Endothelial cell of umbilical vein (primary cell): Measurements from ENCODE around the gene PRSS57. TPM values are rescaled to one million over a fixed set of nuclear protein-coding genes. Genes with fewer than 3 reads are reported as not detected.

Source experiments
- BruUV-seq: library from RNA; stranded (reverse); fragments of 400-500 nt; replicated peaks from 2 replicates; lab custom pipeline; 2021; lab: Mats Ljungman, UMichigan
- CTCF ChIA-PET: fragments of 300-600, 350-600 bp; sonication (Branson Sonifier 250); formaldehyde crosslinking; loops from one replicate; lab custom pipeline; 2021; ENCODE audit warnings: antibody characterized with exemption, inconsistent platforms; lab: Charles Lee
- POLR2A ChIA-PET: fragments of 300-600, 350-600 bp; sonication (Branson Sonifier 250); formaldehyde crosslinking; loops from one replicate; lab custom pipeline; 2021; ENCODE audit warnings: antibody characterized with exemption, inconsistent platforms; lab: Charles Lee
- DNase-seq: peaks from one replicate; pipeline ENCODE4 v3.0.0-alpha.2; 2011; ENCODE audit warnings: low read depth, low spot score
- FAIRE-seq: peaks from 2 replicates; lab custom pipeline; 2011; peaks lifted over from hg19 to GRCh38; lab: Jason Lieb, UNC
- H2AFZ ChIP-seq: 2 replicates; pipeline ENCODE4 v1.6.0; 2012; ENCODE audit warnings: low read depth, low read length, control low read depth, inconsistent platforms
- H3K27ac ChIP-seq: 2 replicates; pipeline ENCODE4 v1.5.1; 2011; ENCODE audit warnings: low read depth, mild to moderate bottlenecking, control low read depth, low read length, moderate library complexity; ENCODE audit not compliant: insufficient read depth
- H3K27me3 ChIP-seq, 2 experiments: 2 replicates each; pipeline versions ENCODE4 v1.6.0 to v1.6.1; 2011; ENCODE audit warnings: low read length in 2 of 2, mixed read lengths in 1 of 2; ENCODE audit not compliant: control insufficient read depth in 2 of 2, insufficient read depth in 2 of 2
- H3K36me3 ChIP-seq, 2 experiments: 2 replicates in 1 of 2; 3 replicates in 1 of 2; pipeline ENCODE4 v1.5.1; 2011; ENCODE audit warnings: low read length in 2 of 2, mild to moderate bottlenecking in 1 of 2, moderate library complexity in 1 of 2; ENCODE audit not compliant: control insufficient read depth in 2 of 2, insufficient read depth in 2 of 2; ENCODE audit errors: extremely low read depth in 1 of 2
- H3K4me1 ChIP-seq: 3 replicates; pipeline ENCODE4 v1.5.1; 2011; ENCODE audit warnings: mild to moderate bottlenecking, low read length; ENCODE audit not compliant: control insufficient read depth, insufficient read depth; ENCODE audit errors: extremely low read depth
- H3K4me2 ChIP-seq: 2 replicates; pipeline ENCODE4 v1.6.1; 2011; ENCODE audit warnings: low read length, control low read depth, mixed read lengths; ENCODE audit not compliant: insufficient read depth
- H3K4me3 ChIP-seq, 3 experiments: fragments of 200-600 bp in 1 of 3; sonication (generic), shearing (Covaris generic) in 1 of 3; replicated peaks in 1 of 3; 2 replicates each; pipeline ENCODE4 v1.5.1; 2011 to 2016; ENCODE audit warnings: control low read depth in 3 of 3, low read length in 3 of 3, mild to moderate bottlenecking in 2 of 3, inconsistent platforms in 1 of 3, low read depth in 1 of 3, moderate library complexity in 1 of 3; ENCODE audit not compliant: insufficient read depth in 1 of 3
- H3K79me2 ChIP-seq: 2 replicates; pipeline ENCODE4 v1.6.0; 2012; ENCODE audit warnings: low read length, inconsistent platforms; ENCODE audit not compliant: control insufficient read depth, insufficient read depth
- H3K9ac ChIP-seq: replicated peaks from 2 replicates; pipeline ENCODE3; 2011; ENCODE audit warnings: low read length, control low read depth; ENCODE audit not compliant: insufficient read depth; ENCODE audit errors: extremely low read depth
- H3K9me1 ChIP-seq: replicated peaks from 3 replicates; pipeline ENCODE4 v1.6.0; 2011; ENCODE audit warnings: mild to moderate bottlenecking, low read length; ENCODE audit not compliant: control insufficient read depth, insufficient read depth; ENCODE audit errors: extremely low read depth
- H3K9me3 ChIP-seq: replicated peaks from 2 replicates; pipeline ENCODE4 v1.5.1; 2012; ENCODE audit warnings: low read length, inconsistent platforms; ENCODE audit not compliant: control insufficient read depth, insufficient read depth
- H4K20me1 ChIP-seq: replicated peaks from 2 replicates; pipeline ENCODE3; 2011; ENCODE audit warnings: mild to moderate bottlenecking, low read length; ENCODE audit not compliant: control insufficient read depth, insufficient read depth; ENCODE audit errors: extremely low read depth
- CTCF ChIP-seq, 2 donors: IDR thresholded peaks; 1 replicate in 1 of 2; 2 replicates in 1 of 2; pipeline ENCODE4 v1.5.1; 2011; ENCODE audit warnings: low read length in 2 of 2, mild to moderate bottlenecking in 2 of 2, moderate library complexity in 2 of 2, control low read depth in 1 of 2, inconsistent platforms in 1 of 2, low read depth in 1 of 2; ENCODE audit not compliant: insufficient read depth in 1 of 2; ENCODE audit errors: extremely low read depth in 1 of 2
- EZH2 ChIP-seq: IDR thresholded peaks from 2 replicates; pipeline ENCODE4 v1.6.1; 2012; ENCODE audit warnings: borderline replicate concordance, low read depth, mild to moderate bottlenecking, moderate library complexity, low read length, inconsistent platforms; ENCODE audit not compliant: severe bottlenecking
- FOS ChIP-seq: IDR thresholded peaks from 2 replicates; pipeline ENCODE4 v1.6.1; 2011; ENCODE audit warnings: mild to moderate bottlenecking, low read length, moderate library complexity, borderline replicate concordance; ENCODE audit not compliant: insufficient read depth
- GATA2 ChIP-seq: IDR thresholded peaks from 2 replicates; pipeline ENCODE4 v1.7.0; 2011; ENCODE audit warnings: low read depth, mild to moderate bottlenecking, moderate library complexity, mixed read lengths, low read length; ENCODE audit not compliant: insufficient read length, insufficient read depth
- JUN ChIP-seq: IDR thresholded peaks from 2 replicates; pipeline ENCODE4 v1.6.1; 2011; ENCODE audit warnings: borderline replicate concordance, low read depth; ENCODE audit not compliant: insufficient read length, insufficient read depth
- MAX ChIP-seq: IDR thresholded peaks from 2 replicates; pipeline ENCODE4 v1.6.1; 2011; ENCODE audit not compliant: insufficient read depth, insufficient read length
- MYC ChIP-seq: IDR thresholded peaks from one replicate; pipeline ENCODE4 v1.6.1; 2011; ENCODE audit warnings: mild to moderate bottlenecking, low read depth, low read length
- POLR2A ChIP-seq: IDR thresholded peaks from 2 replicates; pipeline ENCODE4 v1.6.1; 2012; ENCODE audit warnings: low read depth, mild to moderate bottlenecking, control low read depth, low read length
- POLR2AphosphoS5 ChIP-seq: IDR thresholded peaks from 2 replicates; pipeline ENCODE4 v1.6.1; 2012; ENCODE audit warnings: low read depth, mild to moderate bottlenecking, control low read depth, low read length, moderate library complexity; ENCODE audit not compliant: insufficient read depth
- dilution Hi-C: fragments of 300-500 bp; cut with MboI; formaldehyde crosslinking; loops from one replicate; pipeline ENCODE4 v1.15.0; 2019; ENCODE audit warnings: low sequenced_read_pairs; ENCODE audit not compliant: extremely low pct_ligation_motif_present
- intact Hi-C: fragments of 100-400 bp; cut with micrococcal nuclease; formaldehyde crosslinking; loops from one replicate; pipeline ENCODE4 v1.10.0; 2022
- polyA plus RNA-seq, 4 experiments: library from polyadenylated mRNA; depleted of rRNA in 3 of 4; stranded (reverse) in 3 of 4; unstranded in 1 of 4; fragments of >200 nt; gene quantifications; 2 replicates each; pipeline versions ENCODE4 v1.2.1 to v1.2.3, GENCODE V29; 2011 to 2012; ENCODE audit warnings: missing spikeins in 1 of 4
- total RNA-seq: library from RNA; stranded (reverse); gene quantifications from 2 replicates; pipeline ENCODE4 v1.2.3, GENCODE V29; 2021

The PRSS57 gene
- total and polyA plus RNA-seq, 2 donors (not counting 3 experiments of a cell fraction or from before 2014, with no cell fraction given) = not detected

DNA sequence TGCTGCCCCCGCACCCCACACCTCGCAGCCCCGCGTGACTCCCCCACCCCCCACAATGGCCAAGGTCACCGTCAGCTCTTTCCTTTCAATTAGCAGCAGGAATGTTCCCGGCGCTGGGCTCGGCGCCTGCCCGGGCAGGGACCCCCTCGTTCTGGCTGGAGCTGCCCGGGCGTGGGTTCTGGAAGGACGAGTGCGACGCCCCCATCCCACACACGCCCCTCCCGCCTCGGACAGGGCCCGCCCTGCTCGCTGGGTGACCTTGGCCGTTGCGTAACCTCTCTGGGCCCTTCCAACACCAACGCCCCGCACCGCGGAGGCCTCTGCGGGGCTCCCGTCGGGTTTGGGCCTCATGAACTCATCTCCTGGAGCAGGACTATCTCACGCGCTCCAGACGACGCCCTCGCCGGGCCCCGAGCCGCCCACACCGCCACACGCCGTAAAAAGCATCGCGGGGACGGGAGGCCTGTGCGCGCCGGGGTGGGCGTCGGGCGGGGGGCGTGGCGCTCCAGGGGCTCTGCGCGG, 23.8 kb upstream of the PRSS57 start:
- no peaks in the 10 kb centered on the region for H3K79me2 ChIP-seq
- no peaks in the 10 kb centered on the region for H3K36me3 ChIP-seq
- dilution Hi-C loops (no loop called here), intact Hi-C loops (no loop called here)
- H4K20me1 ChIP-seq = no peaks in the 10 kb centered on the region
- CTCF ChIA-PET = interaction anchor here (0.5 to 0.9 kb wide), 2 partner anchors 24 to 38 kb away, joined by 3 to 4 read pairs; no protein-coding TSS in a partner anchor
- no peak overlapping the region for H2AFZ ChIP-seq
- no peaks in the 10 kb centered on the region for H3K9me1 ChIP-seq
- no peak overlapping the region for H3K9ac ChIP-seq
- H3K27ac ChIP-seq = no peak overlapping the region
- no peaks in the 10 kb centered on the region for H3K4me1 ChIP-seq
- no peaks in the 10 kb centered on the region for H3K27me3 ChIP-seq
- no TSS peak for BruUV-seq
- no peak overlapping the region for H3K4me2 ChIP-seq
- TF ChIP-seq MAX (no peak), POLR2AphosphoS5 (no peak), FOS (no peak), GATA2 (no peak), EZH2 (no peak), MYC (no peak), JUN (no peak), CTCF (IDR thresholded peaks at IDR 0.05; ENCODE audit: extremely low read depth in 1 of 2, insufficient read depth in 1 of 2, low read depth in 1 of 2, low read length in 2 of 2) (no peak), POLR2A (no peak)
- no peaks in the 10 kb centered on the region for H3K9me3 ChIP-seq
- DNase-seq (no peak), FAIRE-seq (no peak)
- H3K4me3 ChIP-seq = no peak overlapping the region
- POLR2A ChIA-PET = no interaction called here
